MM.1S (cell line): ENCODE results near the gene HDAC7.

Experiments used
- DNase-seq: peaks from one replicate; pipeline ENCODE4 v3.0.0-alpha.2; 2015
- H2AFZ ChIP-seq: fragments of 300-600 bp; sonication (generic); 2 replicates; pipeline ENCODE4 v1.6.0; 2016; ENCODE audit warnings: antibody characterized with exemption, low read length
- H3F3A ChIP-seq: fragments of 300-600 bp; sonication (generic); 2 replicates; pipeline ENCODE4 v1.6.1; 2016; ENCODE audit warnings: mild to moderate bottlenecking, antibody characterized with exemption, low read length, moderate library complexity, mixed read lengths; ENCODE audit not compliant: insufficient read depth
- H3K27ac ChIP-seq: fragments of 300-600 bp; sonication (generic); 2 replicates; pipeline ENCODE4 v1.5.1; 2016; ENCODE audit warnings: mild to moderate bottlenecking, low read length
- H3K27me3 ChIP-seq: fragments of 300-600 bp; sonication (generic); replicated peaks from 2 replicates; pipeline ENCODE4 v1.6.0; 2016; ENCODE audit warnings: low read length; ENCODE audit not compliant: insufficient read depth
- H3K36me3 ChIP-seq: fragments of 300-600 bp; sonication (generic); replicated peaks from 2 replicates; pipeline ENCODE4 v1.6.1; 2016; ENCODE audit warnings: mild to moderate bottlenecking, low read length, mixed read lengths; ENCODE audit not compliant: insufficient read depth
- H3K4me1 ChIP-seq: fragments of 300-600 bp; sonication (generic); 2 replicates; pipeline ENCODE4 v1.6.1; 2016; ENCODE audit warnings: low read length, mixed read lengths
- H3K4me2 ChIP-seq: fragments of 300-600 bp; sonication (generic); 2 replicates; pipeline ENCODE4 v1.6.0; 2016; ENCODE audit warnings: low read depth, low read length
- H3K4me3 ChIP-seq: fragments of 300-600 bp; sonication (generic); 2 replicates; pipeline ENCODE4 v1.5.1; 2016; ENCODE audit warnings: low read length, mixed read lengths
- H3K79me2 ChIP-seq: fragments of 300-600 bp; sonication (generic); 2 replicates; pipeline ENCODE4 v1.6.1; 2016; ENCODE audit warnings: mixed run types, low read length, mixed read lengths
- H3K9ac ChIP-seq: fragments of 300-600 bp; sonication (generic); 2 replicates; pipeline ENCODE4 v1.6.1; 2016; ENCODE audit warnings: low read length, mixed read lengths
- H3K9me2 ChIP-seq: fragments of 300-600 bp; sonication (generic); replicated peaks from 2 replicates; pipeline ENCODE4 v1.6.1; 2016; ENCODE audit warnings: mild to moderate bottlenecking, low read length, mixed read lengths; ENCODE audit not compliant: insufficient read depth
- H3K9me3 ChIP-seq: fragments of 300-600 bp; sonication (generic); replicated peaks from 2 replicates; pipeline ENCODE4 v1.6.1; 2016; ENCODE audit warnings: mild to moderate bottlenecking, low read length, mixed read lengths; ENCODE audit not compliant: insufficient read depth
- H4K20me1 ChIP-seq: fragments of 300-600 bp; sonication (generic); 2 replicates; pipeline ENCODE4 v1.6.1; 2016; ENCODE audit warnings: mild to moderate bottlenecking, low read length, moderate library complexity, mixed read lengths; ENCODE audit not compliant: insufficient read depth
- CTCF ChIP-seq: fragments of 300-600 bp; sonication (generic); IDR thresholded peaks from 2 replicates; pipeline ENCODE4 v1.5.1; 2016; ENCODE audit warnings: antibody characterized with exemption, low read length, mixed read lengths
- EZH2 ChIP-seq: fragments of 300-600 bp; sonication (generic); optimal IDR thresholded peaks from 2 replicates; pipeline ENCODE3; 2017; ENCODE audit warnings: low read depth, mild to moderate bottlenecking, antibody characterized with exemption, low read length, mixed read lengths
- EZH2phosphoT487 ChIP-seq: fragments of 300-600 bp; sonication (generic); IDR thresholded peaks from 2 replicates; pipeline ENCODE4 v1.6.1; 2018; ENCODE audit warnings: antibody characterized with exemption, low read length

Gene HDAC7

GRCh38 chr12:47770086-47770726 is 49.5 kb downstream of the HDAC7 start:
- Histone ChIP-seq H3F3A (no peaks in the 10 kb centered on the region), H3K27me3 (no peaks in the 10 kb centered on the region; the same call in 1 of the 2 replicates), H3K4me2 (no peak overlapping the region), H3K9me2 (no peaks in the 10 kb centered on the region), H4K20me1 (no peaks in the 10 kb centered on the region), H2AFZ (no peak overlapping the region), H3K9ac (no peak overlapping the region), H3K79me2 (peaks cover 18% of the 10 kb centered on the region), H3K9me3 (no peaks in the 10 kb centered on the region), H3K4me3 (no peak overlapping the region), H3K27ac (no peak overlapping the region), H3K4me1 (peaks cover 15% of the 10 kb centered on the region), H3K36me3 (no peaks in the 10 kb centered on the region)
- TF ChIP-seq EZH2 (no peak), CTCF (no peak)
- no peak for DNase-seq

- DNase-seq: no peak
- Histone ChIP-seq H4K20me1 (no peaks in the 10 kb centered on the region), H3K27ac (no peak overlapping the region), H3K9me2 (no peaks in the 10 kb centered on the region), H3K9me3 (no peaks in the 10 kb centered on the region), H3K4me2 (no peak overlapping the region), H3F3A (no peaks in the 10 kb centered on the region), H3K36me3 (no peaks in the 10 kb centered on the region), H3K27me3 (no peaks in the 10 kb centered on the region; the same call in 1 of the 2 replicates), H3K4me1 (peaks cover 8% of the 10 kb centered on the region), H3K79me2 (peaks cover 10% of the 10 kb centered on the region), H2AFZ (no peak overlapping the region), H3K4me3 (no peak overlapping the region), H3K9ac (no peak overlapping the region)
- TF ChIP-seq CTCF: no peak
- no peak for TF ChIP-seq EZH2phosphoT487
- TF ChIP-seq EZH2: no peak
Observed at GRCh38 chr12:47769234-47770085, 50.2 kb downstream of the HDAC7 start.

GRCh38 chr12:47768323-47768811 is 51.3 kb downstream of the HDAC7 start:
- H3K36me3 ChIP-seq: no peaks in the 10 kb centered on the region
- no peak overlapping the region for H3K27ac ChIP-seq
- peaks cover 4% of the 10 kb centered on the region; the same call in 1 of the 2 replicates for H3K4me1 ChIP-seq
- DNase-seq: no peak
- H3K27me3 ChIP-seq: no peaks in the 10 kb centered on the region; the same call in 1 of the 2 replicates
- H3K4me2 ChIP-seq: no peak overlapping the region
- H3K9me3 ChIP-seq: no peaks in the 10 kb centered on the region
- no peaks in the 10 kb centered on the region for H3K9me2 ChIP-seq
- H3K4me3 ChIP-seq: no peak overlapping the region
- TF ChIP-seq EZH2 (no peak), EZH2phosphoT487 (no peak), CTCF (no peak)
- H3F3A ChIP-seq: no peaks in the 10 kb centered on the region
- H4K20me1 ChIP-seq: no peaks in the 10 kb centered on the region
- H3K9ac ChIP-seq: no peak overlapping the region
- H2AFZ ChIP-seq: no peak overlapping the region
- H3K79me2 ChIP-seq: no peaks in the 10 kb centered on the region
